22Rv1 (cell line): Measurements from ENCODE around the gene SHROOM2.

ENCODE experiments used
- H3K27ac ChIP-seq: fragments of 450-650 bp; 2 replicates; pipeline ENCODE4 v1.5.1; 2017
- ZFX ChIP-seq: fragments of 450-650 bp; IDR thresholded peaks from 2 replicates; pipeline ENCODE4 v1.6.1; 2017; ENCODE audit warnings: antibody characterized with exemption, borderline replicate concordance
- TF ChIP-seq, protein P1 (sequence below): fragments of 450-650 bp; IDR thresholded peaks from 2 replicates; pipeline ENCODE4 v1.5.1; 2017; ENCODE audit warnings: mild to moderate bottlenecking

SHROOM2 gene

GRCh38 chrX:9927698-9928482, 141.7 kb downstream of the SHROOM2 start:
- no peak overlapping the region for H3K27ac ChIP-seq
- TF ChIP-seq, protein P1, sequence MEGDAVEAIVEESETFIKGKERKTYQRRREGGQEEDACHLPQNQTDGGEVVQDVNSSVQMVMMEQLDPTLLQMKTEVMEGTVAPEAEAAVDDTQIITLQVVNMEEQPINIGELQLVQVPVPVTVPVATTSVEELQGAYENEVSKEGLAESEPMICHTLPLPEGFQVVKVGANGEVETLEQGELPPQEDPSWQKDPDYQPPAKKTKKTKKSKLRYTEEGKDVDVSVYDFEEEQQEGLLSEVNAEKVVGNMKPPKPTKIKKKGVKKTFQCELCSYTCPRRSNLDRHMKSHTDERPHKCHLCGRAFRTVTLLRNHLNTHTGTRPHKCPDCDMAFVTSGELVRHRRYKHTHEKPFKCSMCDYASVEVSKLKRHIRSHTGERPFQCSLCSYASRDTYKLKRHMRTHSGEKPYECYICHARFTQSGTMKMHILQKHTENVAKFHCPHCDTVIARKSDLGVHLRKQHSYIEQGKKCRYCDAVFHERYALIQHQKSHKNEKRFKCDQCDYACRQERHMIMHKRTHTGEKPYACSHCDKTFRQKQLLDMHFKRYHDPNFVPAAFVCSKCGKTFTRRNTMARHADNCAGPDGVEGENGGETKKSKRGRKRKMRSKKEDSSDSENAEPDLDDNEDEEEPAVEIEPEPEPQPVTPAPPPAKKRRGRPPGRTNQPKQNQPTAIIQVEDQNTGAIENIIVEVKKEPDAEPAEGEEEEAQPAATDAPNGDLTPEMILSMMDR: no peak
- no peak for TF ChIP-seq ZFX

DNA sequence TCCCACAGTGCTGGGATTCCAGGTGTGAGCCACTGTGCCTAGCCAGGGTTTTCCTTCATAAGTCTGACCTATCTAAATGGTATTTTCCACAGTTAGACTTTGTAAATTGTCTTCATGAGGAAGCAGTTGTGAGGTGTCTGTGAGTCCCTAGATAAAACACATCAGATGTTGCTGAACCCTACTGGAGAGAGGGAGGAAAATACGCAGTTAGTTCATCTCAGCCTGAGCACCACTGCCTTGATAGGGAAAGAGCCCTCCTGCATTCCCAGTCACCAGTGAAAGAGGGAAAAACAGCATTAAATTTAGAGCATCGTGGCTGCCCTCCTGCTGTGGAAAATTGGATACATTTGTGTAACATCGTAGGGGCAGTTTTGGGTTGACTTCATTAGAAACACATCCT, 149.2 kb downstream of the SHROOM2 start:
- no peak overlapping the region for H3K27ac ChIP-seq
- no peak for TF ChIP-seq ZFX
- TF ChIP-seq, protein P1: no peak

DNA sequence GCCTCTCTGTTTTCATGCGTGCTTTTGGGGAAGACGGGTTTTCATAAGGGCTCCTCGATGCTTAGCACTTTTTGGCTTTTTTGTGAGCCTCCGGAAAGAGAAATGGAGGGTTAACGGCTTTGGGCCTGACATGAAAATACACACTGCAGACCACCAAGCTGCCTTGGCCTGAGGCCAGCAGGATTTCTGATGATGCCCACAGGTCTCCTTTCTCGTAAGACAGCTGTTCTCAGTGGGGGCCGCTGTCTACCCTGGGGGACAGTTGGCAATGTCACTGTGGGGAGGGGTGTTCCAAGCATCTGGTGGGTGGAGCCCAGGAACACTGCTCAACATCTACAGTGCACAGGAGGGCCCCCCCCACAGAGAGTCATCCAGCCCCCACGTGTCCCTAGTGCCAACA, 151.5 kb downstream of the SHROOM2 start:
- no peak overlapping the region for H3K27ac ChIP-seq
- no peak for TF ChIP-seq ZFX
- TF ChIP-seq, protein P1: no peak

GRCh38 chrX:9938516-9938915, 152.3 kb downstream of the SHROOM2 start:
- no peak overlapping the region for H3K27ac ChIP-seq
- TF ChIP-seq, protein P1: no peak
- TF ChIP-seq ZFX: no peak

DNA sequence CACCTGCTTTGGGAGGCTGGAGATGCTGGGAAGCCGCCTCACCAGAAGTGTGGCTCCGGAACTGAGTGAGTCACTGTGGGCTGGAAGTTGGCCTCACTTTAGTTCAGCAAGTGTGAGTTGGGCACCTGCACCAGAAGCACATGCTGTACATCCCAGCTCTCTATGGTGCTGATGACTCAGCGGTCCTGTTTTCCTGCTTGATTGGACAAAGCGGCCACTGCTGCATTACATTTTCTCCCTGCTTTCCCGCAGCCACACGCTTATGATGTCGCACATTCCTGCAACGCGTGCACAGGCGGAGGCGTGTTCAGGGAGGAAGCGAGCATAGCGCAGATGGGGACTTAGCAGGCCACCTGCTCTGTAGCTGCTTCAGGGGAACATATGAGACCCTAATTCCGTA, 154.2 kb downstream of the SHROOM2 start:
- TF ChIP-seq, protein P1: no peak
- no peak for TF ChIP-seq ZFX
- no peak overlapping the region for H3K27ac ChIP-seq

DNA sequence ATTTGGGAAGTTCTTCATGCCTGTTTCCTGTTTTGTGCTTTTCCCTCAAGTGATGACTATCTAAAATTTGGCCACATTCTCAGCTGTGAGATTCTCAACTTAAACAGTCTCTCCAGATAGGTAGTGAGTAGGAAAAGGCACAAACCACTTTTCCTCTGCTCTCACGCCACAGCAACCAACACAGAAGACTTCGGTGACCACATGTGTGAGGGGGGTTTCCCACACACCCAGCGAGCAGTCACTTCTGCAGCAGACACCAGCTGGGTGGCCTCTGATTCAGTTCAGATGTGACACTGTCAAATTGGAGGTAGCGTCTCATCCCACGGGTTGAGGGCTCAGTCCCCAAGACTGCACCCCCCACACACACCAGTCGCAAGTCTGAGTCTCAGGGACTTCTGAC, 155.9 kb downstream of the SHROOM2 start:
- TF ChIP-seq, protein P1: no peak
- TF ChIP-seq ZFX: no peak
- H3K27ac ChIP-seq: no peak overlapping the region

DNA sequence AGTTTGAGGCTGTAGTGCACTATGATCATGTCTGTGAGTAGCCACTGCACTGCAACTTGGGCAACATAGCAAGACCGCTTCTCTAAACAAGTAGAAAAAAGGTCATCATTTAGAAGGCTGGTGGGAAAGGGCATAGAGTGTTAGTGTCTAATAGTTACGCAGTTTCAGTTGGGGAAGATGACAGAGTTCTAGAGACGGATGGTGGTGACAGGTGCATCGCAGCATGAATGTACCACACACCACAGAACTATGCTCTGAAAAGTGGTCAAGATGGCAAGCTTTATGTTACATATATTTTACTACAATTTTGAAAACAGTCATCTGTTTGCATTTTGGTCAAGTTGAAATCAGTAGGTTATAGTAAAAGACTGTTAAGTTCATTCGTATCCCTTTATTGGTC, 157.2 kb downstream of the SHROOM2 start:
- H3K27ac ChIP-seq: no peak overlapping the region
- no peak for TF ChIP-seq ZFX
- TF ChIP-seq, protein P1: no peak
